ENCODE data around the gene SLC9A9. TPM values are rescaled to one million over a fixed set of nuclear protein-coding genes. Genes with fewer than 3 reads are reported as not detected.

Gene SLC9A9
- total RNA-seq, 2 donors from 2014 or later = 1.3 to 3.7 TPM

DNA sequence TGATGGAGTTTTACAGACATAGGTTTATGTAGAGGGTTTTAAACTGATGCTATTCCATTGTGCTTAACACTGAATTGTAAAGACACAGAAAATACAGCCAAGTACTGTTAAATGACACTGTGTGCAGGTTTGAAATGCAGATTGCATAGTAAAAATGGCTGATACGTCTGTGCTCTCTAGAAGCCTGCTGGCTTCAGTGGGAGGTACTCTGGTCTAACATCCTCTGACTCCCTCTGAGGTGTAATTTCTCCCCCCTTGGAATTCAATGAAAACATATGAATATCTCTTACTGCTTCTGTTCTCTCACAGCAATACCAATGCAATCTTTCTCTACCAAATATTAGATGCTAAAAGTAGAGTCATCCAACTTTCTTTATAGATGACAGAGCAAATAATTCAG, 176.6 kb downstream of the SLC9A9 start:
- Histone ChIP-seq H3K9me3 (ENCODE audit: control insufficient read depth, low read length) (no peaks in the 10 kb centered on the region), H3K36me3 (ENCODE audit: control insufficient read depth, insufficient read depth, low read length) (no peaks in the 10 kb centered on the region), H3K4me3 (ENCODE audit: low read length) (no peak overlapping the region), H3K9ac (ENCODE audit: extremely low read depth, low read length, poor library complexity, severe bottlenecking) (no peak overlapping the region), H3K27ac (ENCODE audit: low read depth, low read length) (no peak overlapping the region), H3K4me1 (ENCODE audit: control insufficient read depth, insufficient read depth, low read length) (no peaks in the 10 kb centered on the region), H3K27me3 (ENCODE audit: control insufficient read depth, insufficient read depth, low read length, poor library complexity, severe bottlenecking) (no peaks in the 10 kb centered on the region)
- Mint-ChIP-seq H3K27ac (no peak overlapping the region), H3K4me3 (no peak overlapping the region), H3K4me1 (peaks cover 10% of the 10 kb centered on the region), H3K9me3 (no peaks in the 10 kb centered on the region), H3K36me3 (ENCODE audit: low read depth) (no peaks in the 10 kb centered on the region), H3K27me3 (ENCODE audit: insufficient read depth) (no peaks in the 10 kb centered on the region)
- TF ChIP-seq CTCF (conservative IDR thresholded peaks at IDR 0.05) = no peak
- 40 to 74% methylated on average over 1 of the region's 1 CpG for WGBS, 2 experiments (ENCODE audit: insufficient coverage in 1 of 2, insufficient read length in 1 of 2)
- no peak for DNase-seq

- H3K27ac Mint-ChIP-seq = no peak overlapping the region
- H3K36me3 Mint-ChIP-seq (ENCODE audit: low read depth) = no peaks in the 10 kb centered on the region
- H3K4me3 Mint-ChIP-seq = no peak overlapping the region
- Histone ChIP-seq H3K4me1 (ENCODE audit: control insufficient read depth, insufficient read depth, low read length) (no peaks in the 10 kb centered on the region), H3K27ac (ENCODE audit: low read depth, low read length) (no peak overlapping the region), H3K4me3 (ENCODE audit: low read length) (no peak overlapping the region), H3K9me3 (ENCODE audit: control insufficient read depth, low read length) (no peaks in the 10 kb centered on the region), H3K27me3 (ENCODE audit: control insufficient read depth, insufficient read depth, low read length, poor library complexity, severe bottlenecking) (no peaks in the 10 kb centered on the region), H3K36me3 (ENCODE audit: control insufficient read depth, insufficient read depth, low read length) (no peaks in the 10 kb centered on the region), H3K9ac (ENCODE audit: extremely low read depth, low read length, poor library complexity, severe bottlenecking) (no peak overlapping the region)
- 91 to 100% methylated on average over 3 to 5 of the region's 5 CpGs for WGBS, 2 experiments (ENCODE audit: insufficient coverage in 1 of 2, insufficient read length in 1 of 2)
- peaks cover 8% of the 10 kb centered on the region for H3K4me1 Mint-ChIP-seq
- H3K27me3 Mint-ChIP-seq (ENCODE audit: insufficient read depth) = no peaks in the 10 kb centered on the region
- DNase-seq = no peak
- H3K9me3 Mint-ChIP-seq = no peaks in the 10 kb centered on the region
- TF ChIP-seq CTCF (conservative IDR thresholded peaks at IDR 0.05) = no peak
Observed at GRCh38 chr3:143668924-143669790, 179.1 kb downstream of the SLC9A9 start.

DNA sequence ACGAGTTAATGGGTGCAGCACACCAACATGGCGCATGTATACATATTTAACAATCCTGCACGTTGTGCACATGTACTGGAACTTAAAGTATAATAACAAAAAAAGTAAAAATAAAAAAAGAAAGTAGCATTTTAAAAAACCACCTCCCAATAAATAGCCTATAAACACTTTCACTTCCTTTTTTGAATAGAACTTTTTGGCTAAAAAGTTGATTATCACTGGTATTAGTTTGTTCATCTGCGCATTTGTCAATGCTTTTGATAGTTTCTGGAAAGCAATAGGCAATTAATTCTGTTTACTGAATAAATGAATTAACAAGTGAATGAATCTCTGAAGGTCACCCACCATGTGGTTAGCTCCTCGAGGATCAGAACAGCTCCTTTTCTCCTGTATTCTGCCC, 179.9 kb downstream of the SLC9A9 start:
- H3K27ac ChIP-seq (ENCODE audit: low read depth, low read length) = no peak overlapping the region
- H3K9ac ChIP-seq (ENCODE audit: extremely low read depth, low read length, poor library complexity, severe bottlenecking) = no peak overlapping the region
- H3K4me1 Mint-ChIP-seq = peaks cover 8% of the 10 kb centered on the region
- H3K36me3 ChIP-seq (ENCODE audit: control insufficient read depth, insufficient read depth, low read length) = no peaks in the 10 kb centered on the region
- H3K9me3 ChIP-seq (ENCODE audit: control insufficient read depth, low read length) = no peaks in the 10 kb centered on the region
- no peak overlapping the region for H3K4me3 ChIP-seq (ENCODE audit: low read length)
- no peaks in the 10 kb centered on the region for H3K36me3 Mint-ChIP-seq (ENCODE audit: low read depth)
- H3K4me1 ChIP-seq (ENCODE audit: control insufficient read depth, insufficient read depth, low read length) = no peaks in the 10 kb centered on the region
- 97% methylated on average over 4 of the region's 5 CpGs; no CpG with 5 or more reads in 1 of the 2 experiments for WGBS, 2 experiments (ENCODE audit: insufficient coverage in 1 of 2, insufficient read length in 1 of 2)
- H3K4me3 Mint-ChIP-seq = no peak overlapping the region
- no peak for DNase-seq
- H3K27ac Mint-ChIP-seq = no peak overlapping the region
- no peaks in the 10 kb centered on the region for H3K9me3 Mint-ChIP-seq
- H3K27me3 ChIP-seq (ENCODE audit: control insufficient read depth, insufficient read depth, low read length, poor library complexity, severe bottlenecking) = no peaks in the 10 kb centered on the region
- TF ChIP-seq CTCF (conservative IDR thresholded peaks at IDR 0.05) = no peak
- H3K27me3 Mint-ChIP-seq (ENCODE audit: insufficient read depth) = no peaks in the 10 kb centered on the region
